Measurements from ENCODE around the gene SOAT2. TPM values are rescaled to one million over a fixed set of nuclear protein-coding genes. Genes with fewer than 3 reads are reported as not detected.

The SOAT2 gene
- polyA plus RNA-seq, 1 donor (not counting 4 experiments of a cell fraction or from before 2014, with no cell fraction given), result not detected

DNA sequence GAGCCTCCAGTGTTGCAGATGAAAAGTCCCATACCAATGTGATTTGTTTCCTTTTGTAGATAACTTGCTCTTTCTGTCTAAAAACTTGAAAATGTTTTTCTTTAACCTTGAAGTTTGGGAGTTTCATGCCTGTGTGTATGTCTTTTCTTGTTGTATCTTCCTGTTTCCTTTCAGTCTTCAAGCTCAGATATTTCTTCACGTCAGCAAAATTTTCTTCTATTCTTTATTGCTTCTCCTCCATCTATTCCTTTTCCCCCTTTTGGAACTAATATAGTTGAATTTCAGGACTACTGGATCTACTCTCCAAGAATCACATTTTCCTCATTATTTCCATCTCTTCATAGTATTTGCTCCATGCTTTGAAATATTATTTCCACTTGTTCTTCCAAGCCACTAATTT, 23.9 kb downstream of the SOAT2 start:
- Histone ChIP-seq H3K79me2 (ENCODE audit: control insufficient read depth, insufficient read depth, low read length) (no peaks in the 10 kb centered on the region), H2AFZ (ENCODE audit: control insufficient read depth, low read length) (no peak overlapping the region), H3K4me1 (ENCODE audit: control insufficient read depth, extremely low read depth, insufficient read depth, low read length) (peaks cover 6% of the 10 kb centered on the region), H3K9me3 (ENCODE audit: control insufficient read depth, low read depth, low read length) (no peaks in the 10 kb centered on the region), H3K9ac (ENCODE audit: control insufficient read depth, extremely low read depth, insufficient read depth, low read length) (no peak overlapping the region), H3K9me1 (ENCODE audit: control insufficient read depth, extremely low read depth, insufficient read depth, low read length) (peaks cover 2% of the 10 kb centered on the region), H3K27ac (ENCODE audit: control insufficient read depth, insufficient read depth, low read length) (no peak overlapping the region), H3K27me3 (ENCODE audit: control insufficient read depth, extremely low read depth, insufficient read depth, low read length) (no peaks in the 10 kb centered on the region), H3K36me3 (ENCODE audit: control insufficient read depth in 2 of 2, extremely low read depth in 1 of 2, insufficient read depth in 2 of 2, low read length in 2 of 2) (no peaks in the 10 kb centered on the region), H3K4me3 (ENCODE audit: control insufficient read depth in 2 of 3, extremely low read depth in 1 of 3, insufficient read depth in 2 of 3, low read depth in 1 of 3, low read length in 3 of 3) (no peak overlapping the region), H4K20me1 (ENCODE audit: control insufficient read depth, extremely low read depth, insufficient read depth, low read length) (no peaks in the 10 kb centered on the region), H3K4me2 (ENCODE audit: control insufficient read depth, extremely low read depth, insufficient read depth, low read depth, low read length) (no peak overlapping the region)
- dilution Hi-C loops (cut with MboI; ENCODE audit: extremely low pct_ligation_motif_present, low sequenced_read_pairs), result no loop called here
- no peak for DNase-seq (ENCODE audit: low read depth, low spot score)
- no peak for TF ChIP-seq EZH2 (IDR thresholded peaks at IDR 0.05; ENCODE audit: low read length)
- no peak for TF ChIP-seq CTCF (optimal IDR thresholded peaks at IDR 0.05 in 1 of 3, IDR thresholded peaks at IDR 0.05 in 1 of 3, conservative IDR thresholded peaks at IDR 0.05 in 1 of 3; ENCODE audit: extremely low read depth in 1 of 3, insufficient read depth in 2 of 3, low read length in 3 of 3)
- no peak for FAIRE-seq

- no peak overlapping the region for H2AFZ ChIP-seq (ENCODE audit: control insufficient read depth, low read length)
- dilution Hi-C loops (cut with MboI; ENCODE audit: extremely low pct_ligation_motif_present, low sequenced_read_pairs), result no loop called here
- no peak for FAIRE-seq
Measured at GRCh38 chr12:53128780-53129569, 25.7 kb downstream of the SOAT2 start.

More at GRCh38 chr12:53128780-53129569, 25.7 kb downstream of the SOAT2 start:
- no peaks in the 10 kb centered on the region for H3K9me1 ChIP-seq (ENCODE audit: control insufficient read depth, extremely low read depth, insufficient read depth, low read length)
- H3K36me3 ChIP-seq (ENCODE audit: control insufficient read depth in 2 of 2, extremely low read depth in 1 of 2, insufficient read depth in 2 of 2, low read length in 2 of 2), result no peaks in the 10 kb centered on the region
- no peak overlapping the region for H3K4me2 ChIP-seq (ENCODE audit: control insufficient read depth, extremely low read depth, insufficient read depth, low read depth, low read length)
- no peaks in the 10 kb centered on the region for H3K79me2 ChIP-seq (ENCODE audit: control insufficient read depth, insufficient read depth, low read length)
- H3K4me1 ChIP-seq (ENCODE audit: control insufficient read depth, extremely low read depth, insufficient read depth, low read length), result no peaks in the 10 kb centered on the region
- H3K27ac ChIP-seq (ENCODE audit: control insufficient read depth, insufficient read depth, low read length), result no peak overlapping the region
- no peak overlapping the region for H3K9ac ChIP-seq (ENCODE audit: control insufficient read depth, extremely low read depth, insufficient read depth, low read length)
- no peaks in the 10 kb centered on the region for H3K27me3 ChIP-seq (ENCODE audit: control insufficient read depth, extremely low read depth, insufficient read depth, low read length)
- H3K9me3 ChIP-seq (ENCODE audit: control insufficient read depth, low read depth, low read length), result no peaks in the 10 kb centered on the region
- H4K20me1 ChIP-seq (ENCODE audit: control insufficient read depth, extremely low read depth, insufficient read depth, low read length), result no peaks in the 10 kb centered on the region
- no peak overlapping the region for H3K4me3 ChIP-seq (ENCODE audit: control insufficient read depth in 2 of 3, extremely low read depth in 1 of 3, insufficient read depth in 2 of 3, low read depth in 1 of 3, low read length in 3 of 3)
- DNase-seq (ENCODE audit: low read depth, low spot score), result no peak
- TF ChIP-seq EZH2 (IDR thresholded peaks at IDR 0.05; ENCODE audit: low read length) (no peak), CTCF (optimal IDR thresholded peaks at IDR 0.05 in 1 of 3, IDR thresholded peaks at IDR 0.05 in 1 of 3, conservative IDR thresholded peaks at IDR 0.05 in 1 of 3; ENCODE audit: extremely low read depth in 1 of 3, insufficient read depth in 2 of 3, low read length in 3 of 3) (no peak)

Measured in keratinocyte (primary cell).